Measurements from ENCODE around the gene TMTC2.

Gene TMTC2

DNA sequence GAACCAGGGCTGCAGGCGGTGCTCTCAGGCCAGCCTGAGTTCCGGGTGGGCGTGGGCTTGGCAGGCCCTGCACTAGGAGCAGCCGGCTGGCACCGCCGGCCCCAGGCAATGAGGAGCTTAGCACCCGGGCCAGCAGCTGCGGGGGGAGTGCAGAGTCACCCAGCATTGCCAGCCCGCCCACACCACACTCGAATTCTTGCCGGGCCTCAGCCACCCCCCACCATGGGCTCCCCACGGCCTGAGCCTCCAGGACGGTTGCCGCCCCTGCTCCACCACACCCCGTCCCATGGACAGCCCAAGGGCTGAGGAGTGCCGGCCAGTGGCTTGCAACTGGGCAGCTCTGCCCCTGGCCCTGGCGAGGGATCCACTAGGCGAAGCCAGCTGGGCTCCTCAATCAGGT is 453.4 kb downstream of the TMTC2 start:
- DNase-seq (ENCODE audit: low read depth) = no peak

DNA sequence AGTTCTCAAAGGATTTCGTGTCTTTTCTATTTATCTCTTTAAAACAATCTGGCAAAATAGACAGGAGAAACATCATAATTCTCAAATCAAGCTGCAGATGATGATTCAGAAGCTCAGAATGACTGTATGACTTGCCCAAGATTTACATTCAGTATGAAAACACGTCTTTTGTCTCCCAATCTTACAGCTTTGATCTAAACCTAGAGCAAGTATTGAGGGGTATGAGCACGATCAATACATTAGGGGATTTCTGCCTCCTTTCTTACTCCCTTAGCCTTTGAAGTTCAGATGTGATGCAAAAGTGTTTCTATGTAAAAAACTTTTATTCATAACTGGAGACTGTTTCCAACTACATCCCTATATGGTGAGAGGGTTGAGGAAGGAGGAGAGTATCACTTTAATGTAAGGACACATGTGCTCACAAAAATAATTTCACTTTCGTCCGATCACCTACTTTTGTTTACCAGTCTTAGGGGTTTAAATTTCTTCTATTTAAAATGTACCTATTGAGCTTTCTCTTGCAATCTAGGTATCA is 454.8 kb downstream of the TMTC2 start:
- DNase-seq (ENCODE audit: low read depth) = no peak

DNA sequence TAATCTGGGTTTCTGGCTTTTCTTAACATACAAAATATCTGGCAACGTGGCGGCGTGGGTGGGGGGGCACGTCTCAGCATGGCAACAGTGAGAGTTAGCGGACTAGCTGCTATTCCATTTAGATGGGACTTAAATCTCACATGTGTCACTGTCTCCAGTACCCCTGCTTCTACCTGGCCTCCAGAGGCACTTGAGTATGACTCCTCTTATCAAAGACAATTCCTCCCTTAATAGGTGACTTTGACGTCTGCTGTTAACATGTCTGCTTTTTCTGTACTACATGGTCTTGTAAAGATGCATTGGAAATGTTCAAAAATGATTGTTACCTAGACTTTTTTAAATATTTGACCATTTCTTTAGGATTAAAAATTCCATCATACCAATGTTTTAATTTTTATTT is 456.2 kb downstream of the TMTC2 start:
- no peak for DNase-seq (ENCODE audit: low read depth)

DNA sequence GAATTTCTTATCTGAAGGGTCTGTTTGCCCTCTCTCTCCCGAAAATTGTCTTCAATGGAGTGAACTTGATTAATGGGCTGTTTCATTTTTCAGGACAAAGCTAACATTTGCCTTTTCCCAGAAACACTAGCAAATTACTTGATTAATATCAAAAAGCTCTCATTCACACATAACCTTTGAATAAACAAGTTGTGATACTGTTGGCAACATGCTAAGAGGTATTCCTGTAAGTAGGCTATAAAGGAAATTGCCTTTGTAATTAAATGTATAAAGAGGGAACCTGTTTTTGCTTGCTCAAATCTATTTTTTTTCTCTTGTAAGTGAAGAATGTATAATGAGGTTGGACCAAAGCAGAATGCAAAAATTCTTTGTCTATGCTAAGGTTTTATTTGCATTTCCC is 457.2 kb downstream of the TMTC2 start:
- DNase-seq (ENCODE audit: low read depth) = no peak

DNA sequence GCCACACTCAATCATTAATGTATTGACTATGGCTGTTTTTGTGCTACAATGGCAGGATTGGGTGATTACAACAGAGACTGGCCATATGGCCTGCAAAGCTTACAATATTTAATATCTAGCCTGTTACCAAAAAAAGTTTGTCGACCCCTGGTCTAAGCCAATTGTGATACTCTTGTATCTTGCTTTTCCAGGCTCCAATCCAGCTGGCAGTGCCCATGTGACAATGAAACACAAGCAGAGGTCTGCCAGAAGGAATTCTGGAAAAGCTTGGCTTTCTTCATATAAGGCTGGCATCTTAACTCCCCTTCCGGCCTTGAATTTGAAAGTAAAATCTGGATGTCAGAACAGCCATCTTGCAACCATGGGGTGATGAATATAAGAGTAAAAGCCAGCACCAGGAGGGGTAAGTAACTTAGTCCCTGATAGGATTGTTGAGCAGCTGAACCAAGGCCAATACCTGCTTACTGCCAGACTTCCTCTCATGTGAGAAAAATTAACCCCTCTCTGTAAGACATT is 458.7 kb downstream of the TMTC2 start:
- DNase-seq (ENCODE audit: low read depth) = no peak

DNA sequence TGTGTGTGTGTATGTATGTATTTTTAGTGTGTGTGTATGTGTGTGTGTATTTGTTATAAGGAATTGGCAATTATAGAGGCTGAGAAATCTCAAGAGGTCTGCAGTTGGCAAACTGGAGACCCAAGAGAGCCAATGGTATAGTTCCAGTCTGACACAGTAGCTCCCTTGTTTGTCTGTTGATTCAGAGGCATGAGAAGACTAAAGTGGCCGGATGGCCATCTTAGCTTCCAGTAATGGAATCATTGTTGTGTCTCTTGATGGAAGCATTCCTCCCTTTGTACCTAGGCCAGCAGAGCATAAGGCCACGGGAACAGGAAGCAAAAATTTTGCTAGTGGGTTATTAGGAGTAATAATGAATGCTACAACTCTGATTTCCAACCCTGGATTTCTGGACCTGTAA is 460.6 kb downstream of the TMTC2 start:
- DNase-seq (ENCODE audit: low read depth) = no peak

DNA sequence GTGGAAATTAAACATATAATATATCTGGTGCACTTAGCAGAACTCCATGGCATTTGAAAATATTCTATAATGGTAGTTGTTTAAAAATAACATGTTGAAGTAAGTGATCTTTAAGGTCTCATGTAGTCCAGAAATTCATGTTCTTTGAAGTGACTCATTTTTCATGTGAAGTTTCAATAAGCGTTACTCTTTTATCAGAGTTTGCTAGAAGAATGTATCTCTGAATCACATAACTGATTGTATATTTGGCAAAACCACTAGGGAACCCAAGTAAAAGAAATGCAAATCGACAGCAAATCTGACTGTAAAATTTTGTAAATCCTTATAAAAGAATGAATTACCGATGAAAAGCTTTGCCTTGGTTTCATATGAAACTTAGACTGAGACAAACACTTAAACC is 463.3 kb downstream of the TMTC2 start:
- DNase-seq (ENCODE audit: low read depth) = no peak

DNA sequence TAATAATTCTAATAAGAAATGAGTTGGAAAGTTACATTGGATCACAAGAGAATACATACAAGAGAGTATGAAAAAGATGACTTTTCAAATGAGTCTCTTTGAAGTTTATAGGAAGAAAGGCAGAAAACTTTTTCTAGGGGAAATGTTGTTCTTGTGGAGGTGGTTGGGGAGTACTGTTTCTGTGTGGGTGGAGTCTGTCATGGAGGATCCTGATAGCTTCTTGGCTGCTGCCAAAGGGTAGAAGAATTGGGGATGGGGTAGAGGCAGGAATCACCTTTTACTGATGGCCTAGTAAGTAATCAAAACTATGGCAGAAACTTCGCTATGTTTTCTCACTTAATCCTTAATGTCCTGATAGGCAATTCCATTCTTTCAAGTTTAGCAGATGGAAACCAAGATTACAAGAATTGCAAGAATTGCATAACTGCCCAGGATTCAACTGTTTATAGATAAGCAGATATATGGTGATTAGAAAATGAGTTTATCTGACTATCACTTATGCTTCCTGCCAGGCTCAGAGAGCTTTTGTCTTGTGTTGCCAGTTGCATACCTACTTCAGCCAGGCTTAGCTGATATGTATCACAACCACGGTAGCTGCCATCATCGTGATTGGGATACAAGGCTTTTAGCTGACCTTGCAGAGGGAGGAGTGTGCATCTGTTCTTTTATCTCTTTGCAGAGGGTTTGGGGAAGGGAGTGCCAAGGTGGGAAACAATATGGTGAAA is 463.9 kb downstream of the TMTC2 start:
- no peak for DNase-seq (ENCODE audit: low read depth)

DNA sequence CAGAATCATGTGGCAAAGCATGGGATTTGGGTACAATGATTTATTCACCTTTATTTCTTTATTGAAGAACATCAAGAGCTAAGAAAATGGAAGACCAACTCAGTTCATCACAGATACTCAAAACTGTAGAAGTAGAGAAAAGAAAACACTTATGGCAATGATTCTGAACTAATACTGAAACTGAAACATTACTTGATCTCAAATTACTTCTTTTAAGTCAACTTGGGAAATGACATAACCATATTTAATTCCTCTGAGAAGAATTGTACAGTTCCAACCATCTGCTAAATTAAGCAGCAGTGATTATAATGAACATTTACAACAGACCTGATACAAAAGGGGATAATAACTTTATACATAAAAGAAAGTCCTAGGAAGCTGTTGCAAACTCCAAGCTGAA is 466.5 kb downstream of the TMTC2 start:
- DNase-seq (ENCODE audit: low read depth) = no peak

DNA sequence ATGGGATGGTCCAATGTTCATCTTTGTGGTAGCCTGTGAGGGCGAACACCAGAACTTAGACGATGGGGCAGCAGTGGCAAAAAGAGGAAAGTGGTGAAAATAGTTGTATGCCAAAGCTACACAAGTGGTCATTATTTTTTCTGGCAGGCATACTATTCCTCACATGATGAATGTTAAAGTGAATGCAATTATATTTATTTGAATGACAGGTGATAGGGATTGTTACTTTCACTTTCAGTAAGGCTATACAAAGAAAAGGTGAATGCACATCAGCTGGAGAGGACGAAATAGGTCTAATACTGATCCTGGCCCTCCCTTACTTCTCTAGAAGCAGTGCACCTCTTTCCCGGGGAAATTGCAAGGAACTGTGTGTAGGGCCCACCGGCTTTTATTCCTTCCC is 470.1 kb downstream of the TMTC2 start:
- no peak for DNase-seq (ENCODE audit: low read depth)

DNA sequence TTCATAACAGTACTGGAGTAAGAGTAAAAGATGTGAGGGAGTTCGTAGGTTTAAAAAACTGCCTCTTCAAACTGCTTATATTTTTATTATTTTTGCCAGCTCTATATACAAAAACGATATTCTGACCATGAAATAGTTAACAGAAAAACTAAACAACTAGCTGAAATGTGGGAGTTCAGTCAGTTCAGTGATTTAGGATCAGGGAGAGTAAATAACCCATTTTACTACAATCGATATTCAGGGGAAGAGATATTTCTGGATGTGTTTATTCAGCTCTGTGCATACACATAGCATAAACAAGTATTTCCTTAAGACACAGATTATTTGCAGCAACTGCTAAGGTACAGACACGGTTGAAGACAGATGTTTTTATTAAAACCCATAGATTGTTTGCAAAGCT is 470.9 kb downstream of the TMTC2 start:
- DNase-seq (ENCODE audit: low read depth) = no peak

DNA sequence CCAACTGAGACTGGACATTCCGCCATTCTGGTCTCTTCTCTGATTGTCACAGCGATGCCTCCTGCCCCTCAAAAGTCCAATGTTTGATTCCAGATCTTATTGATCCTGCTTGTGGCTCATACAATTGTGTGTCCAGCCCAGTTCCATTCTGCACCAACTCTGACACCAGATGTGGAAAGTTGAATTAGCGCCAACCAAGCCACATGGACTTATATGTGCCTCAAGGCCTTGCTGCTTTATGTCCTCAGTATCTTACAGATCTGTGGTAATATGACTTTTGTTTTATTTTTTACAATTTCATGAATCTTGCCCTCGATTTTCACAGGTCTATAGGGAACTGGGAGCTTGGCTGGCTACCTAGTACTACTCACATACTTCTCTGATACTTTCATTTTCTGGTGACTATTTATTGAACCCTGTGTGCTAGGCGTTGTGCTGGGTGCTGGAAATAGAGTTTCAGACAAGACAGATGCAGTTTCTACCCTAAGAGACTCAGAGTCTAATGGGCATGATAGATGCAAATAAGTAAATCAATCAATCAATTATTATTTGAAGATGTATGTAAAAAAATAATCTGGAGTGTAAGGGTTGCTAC is 472.0 kb downstream of the TMTC2 start:
- DNase-seq (ENCODE audit: low read depth) = no peak

DNA sequence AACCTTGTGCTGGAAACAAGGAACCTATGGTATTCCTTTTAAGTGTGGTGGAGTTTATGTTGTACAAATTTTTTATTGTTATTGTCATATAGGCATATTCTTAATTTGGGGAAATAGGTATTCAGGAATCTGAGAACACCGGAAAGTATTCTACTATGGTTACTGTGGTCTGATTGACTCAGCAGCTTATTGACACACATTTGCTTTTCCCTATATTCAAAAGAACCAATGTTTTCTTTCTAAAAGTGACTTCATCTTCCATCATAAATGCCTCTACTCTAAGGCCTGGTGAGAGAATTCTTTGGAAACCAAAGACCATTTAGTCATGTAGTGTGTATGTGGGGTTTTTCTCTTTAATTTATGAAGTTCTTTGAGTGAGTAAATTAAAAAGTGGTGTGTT is 474.8 kb downstream of the TMTC2 start:
- no peak for DNase-seq (ENCODE audit: low read depth)

DNA sequence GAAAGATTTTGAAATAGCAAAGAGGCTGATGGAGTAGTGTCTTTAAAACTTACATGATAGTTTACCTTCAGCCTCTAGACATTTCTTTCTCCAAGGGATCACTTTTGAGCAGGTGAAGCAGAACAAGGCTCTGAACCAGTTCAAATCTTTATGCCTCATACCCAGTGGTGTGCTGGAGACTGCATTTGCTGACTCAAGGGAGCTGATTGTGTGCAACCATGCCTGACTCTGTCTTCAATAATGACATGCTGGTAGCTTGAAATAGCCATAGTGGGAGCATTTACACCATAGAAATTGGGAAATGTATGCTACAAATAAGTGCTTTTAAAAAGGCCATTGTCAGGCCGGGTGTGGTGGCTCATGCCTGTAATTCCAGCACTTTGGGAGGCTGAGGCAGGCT is 482.0 kb downstream of the TMTC2 start:
- DNase-seq (ENCODE audit: low read depth) = no peak

DNA sequence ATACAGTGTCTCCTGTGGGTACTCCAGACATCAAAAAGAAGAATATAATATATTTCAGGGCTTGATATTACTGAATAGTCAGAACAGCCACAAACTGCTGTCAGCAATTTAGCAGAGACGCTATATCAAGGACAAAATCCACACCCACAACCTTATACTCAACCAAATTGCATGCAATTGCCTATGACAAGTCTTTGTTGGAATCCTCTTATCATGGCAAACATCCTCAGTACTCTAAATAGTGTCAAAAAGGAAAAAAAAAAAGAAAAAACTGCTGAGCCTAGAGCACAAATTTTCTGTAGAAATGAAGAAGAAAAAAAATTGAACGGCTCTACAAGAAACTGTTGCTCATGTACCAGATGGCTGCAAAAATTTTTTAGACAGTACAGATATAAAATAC is 485.7 kb downstream of the TMTC2 start:
- no peak for DNase-seq (ENCODE audit: low read depth)

DNA sequence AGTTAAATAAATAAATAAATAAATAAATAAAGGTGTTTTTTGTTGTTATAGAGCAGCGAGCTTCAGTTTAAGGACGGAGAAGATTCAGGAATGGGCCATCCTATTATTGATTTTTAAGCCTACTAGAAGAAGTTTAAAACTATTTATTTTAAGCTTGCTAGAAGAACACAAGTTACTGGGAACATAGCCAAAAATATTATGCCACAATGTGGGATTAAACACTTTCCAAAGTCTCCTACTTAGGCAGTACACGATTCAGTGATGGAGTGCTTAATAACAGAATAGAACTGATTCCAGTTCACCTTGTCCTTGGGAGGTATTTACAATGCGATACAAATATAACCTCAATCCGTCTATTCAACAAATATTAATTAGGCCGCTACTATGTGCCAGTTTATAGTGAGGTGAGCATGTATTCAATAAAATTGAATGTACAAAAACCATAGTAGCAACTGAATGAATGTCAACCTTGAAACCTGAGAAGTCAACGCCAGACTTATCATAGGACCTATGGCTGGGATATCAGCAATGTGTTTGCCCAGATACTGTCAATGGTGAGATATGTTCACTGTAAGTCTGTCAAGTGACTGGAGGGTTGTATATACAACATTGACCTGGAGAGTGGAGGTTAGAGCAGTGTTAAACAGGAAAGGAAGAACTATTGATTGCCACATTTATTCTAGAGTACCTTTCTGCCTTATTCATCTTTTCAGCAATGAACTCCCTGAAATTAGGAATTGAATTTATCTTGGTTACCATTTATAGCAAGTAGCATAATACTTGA is 486.4 kb downstream of the TMTC2 start:
- DNase-seq (ENCODE audit: low read depth) = no peak

DNA sequence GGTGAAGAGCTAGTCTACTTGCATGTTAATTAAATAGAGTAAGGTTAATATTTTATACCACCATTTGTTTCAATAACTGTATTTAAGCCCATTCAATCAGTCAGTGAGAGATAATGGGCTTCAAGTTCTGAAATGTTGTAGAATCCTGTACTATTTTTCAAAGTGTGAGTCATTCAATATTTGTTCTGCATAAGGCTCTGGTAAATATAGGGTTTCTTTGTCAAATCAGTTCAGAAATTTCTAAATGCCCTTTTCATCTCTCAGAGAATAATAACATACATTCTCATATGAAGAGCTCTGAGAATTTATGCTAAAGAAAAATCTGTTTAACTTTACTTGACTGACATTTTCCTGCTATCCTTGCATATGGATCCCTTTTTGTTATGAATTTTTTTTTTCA is 493.3 kb downstream of the TMTC2 start:
- no peak for DNase-seq (ENCODE audit: low read depth)

DNA sequence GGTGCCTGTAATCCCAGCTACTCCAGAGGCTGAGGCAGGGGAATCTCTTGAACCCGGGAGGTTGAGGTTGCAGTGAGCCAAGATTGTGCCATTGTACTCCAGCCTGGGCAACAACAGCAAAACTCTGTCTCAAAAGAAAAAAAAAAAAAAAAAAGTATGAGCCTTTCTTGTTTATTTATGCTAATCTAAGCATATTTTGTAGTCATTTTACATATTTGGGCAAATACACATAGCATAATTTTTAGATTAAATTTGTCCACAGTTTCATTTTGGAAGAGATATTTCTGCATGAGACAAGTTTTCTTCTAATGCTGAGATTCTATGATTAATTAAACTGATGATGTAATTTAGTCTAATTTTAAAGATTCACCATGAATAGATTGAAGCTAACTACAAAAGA is 494.4 kb downstream of the TMTC2 start:
- DNase-seq (ENCODE audit: low read depth) = no peak

DNA sequence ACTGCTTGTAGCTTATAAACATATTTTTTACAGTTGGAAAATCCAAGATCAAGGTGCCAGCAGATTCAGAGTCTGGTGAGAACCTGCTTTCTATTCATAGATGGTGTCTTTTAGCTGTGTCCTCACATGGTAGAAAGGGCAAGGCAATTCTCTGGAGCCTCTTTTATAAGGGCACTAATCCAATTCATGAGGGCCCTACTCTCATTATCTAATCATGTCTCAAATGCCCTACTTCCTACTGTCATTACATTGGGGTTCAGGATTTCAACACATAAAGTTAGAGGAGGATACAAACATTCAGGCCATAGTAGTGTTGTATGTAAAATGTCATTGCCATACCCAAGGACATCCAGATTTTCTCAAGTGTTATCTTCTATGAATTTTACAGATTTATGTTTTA is 496.4 kb downstream of the TMTC2 start:
- no peak for DNase-seq (ENCODE audit: low read depth)

Data from fibroblast of the conjunctiva (primary cell).